CMK (cell line): Measurements from ENCODE around the gene ARMH2.
"Not testable (repeated sequence)": the region's sequence is repeated elsewhere in the genome, so short reads cannot be mapped to it uniquely, and the experiment has no call there.

Experiments
- DNase-seq: peaks from one replicate; pipeline ENCODE4 v3.0.0-alpha.2; 2010; ENCODE audit warnings: low read depth

ARMH2 gene

GRCh38 chr6:24818346-24818745, 19.6 kb upstream of the ARMH2 start:
- no peak for DNase-seq

DNA sequence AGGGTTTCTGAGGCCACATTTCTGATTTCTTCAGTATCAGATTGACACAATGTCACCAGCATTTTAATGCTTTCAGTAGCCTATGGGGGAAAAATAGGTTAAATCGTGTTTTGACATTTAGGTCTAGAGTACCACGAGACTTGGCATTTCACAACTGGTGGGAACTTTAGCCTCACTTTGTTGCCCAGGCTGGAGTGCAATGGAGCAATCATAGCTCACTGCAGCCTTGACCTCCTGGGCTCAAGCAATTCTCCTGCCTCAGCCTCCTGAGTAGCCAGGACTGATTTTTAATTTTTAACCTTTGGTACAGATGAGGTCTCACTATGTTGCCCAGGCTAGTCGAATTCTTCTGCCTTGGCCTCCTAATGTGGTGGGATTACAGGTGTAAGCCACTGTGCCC, 11.0 kb upstream of the ARMH2 start:
- no peak for DNase-seq

DNA sequence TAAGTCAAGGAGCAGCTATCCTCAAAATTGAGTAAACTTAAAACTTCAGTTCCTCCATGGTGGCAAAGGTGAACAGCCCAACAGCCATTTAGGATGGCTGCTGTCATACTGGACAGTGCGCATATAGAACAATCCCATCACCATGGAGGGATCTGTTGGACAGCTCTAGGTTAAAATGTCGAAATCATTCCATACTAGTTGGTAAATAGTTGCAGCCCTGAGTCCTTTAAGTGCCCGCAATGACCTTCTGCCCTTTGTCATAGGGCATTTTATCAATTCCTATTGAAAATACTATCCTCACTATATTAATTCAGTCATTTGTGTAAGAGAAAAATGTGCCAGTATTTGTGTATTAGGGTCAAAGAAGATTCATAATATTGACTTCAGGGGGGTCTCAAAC, 8.9 kb upstream of the ARMH2 start:
- DNase-seq = no peak

DNA sequence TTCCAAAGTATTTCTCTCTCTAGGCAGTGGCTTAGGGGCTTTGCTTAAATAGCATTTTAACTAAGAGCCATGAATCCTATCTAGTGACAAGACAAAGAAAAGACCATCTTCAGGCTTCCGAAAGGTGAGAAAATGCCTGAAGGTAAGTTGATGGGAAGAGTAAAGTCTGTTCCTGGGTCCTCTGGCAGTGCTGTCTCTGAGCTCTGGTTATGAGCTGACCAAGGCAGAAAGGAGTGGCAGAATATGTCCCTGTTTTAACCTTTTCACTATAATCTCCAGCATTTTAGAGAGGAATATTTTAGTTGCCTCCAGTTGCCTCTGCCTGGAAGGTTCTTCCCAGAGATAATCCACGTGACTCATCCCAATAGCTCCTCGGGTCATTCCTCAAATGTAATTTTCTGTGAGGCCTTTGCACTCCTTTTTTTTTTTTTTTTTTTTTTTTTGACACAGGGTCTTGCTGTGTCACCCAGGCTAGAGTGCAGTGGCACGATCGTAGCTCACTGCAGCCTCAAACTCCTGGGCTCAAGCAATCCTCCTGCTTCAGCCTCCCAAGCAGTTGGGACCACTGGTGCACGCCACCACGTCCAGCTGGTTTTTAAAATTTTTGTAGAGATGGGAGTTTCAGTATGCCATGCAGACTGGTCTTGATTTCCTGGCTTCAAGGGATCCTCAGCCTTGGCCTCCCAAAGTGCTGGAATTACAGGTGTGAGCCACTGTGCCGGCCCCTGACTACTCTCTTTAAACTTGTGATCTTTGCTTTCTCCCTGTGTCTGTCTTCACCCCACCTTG, 3.7 kb upstream of the ARMH2 start:
- DNase-seq = no peak

- no peak for DNase-seq
These were observed 811 bp upstream of the ARMH2 start for GRCh38 chr6:24799541-24799915.

- DNase-seq = no peak
These were observed 1.0 kb downstream of the ARMH2 start for GRCh38 chr6:24797596-24798216.

GRCh38 chr6:24796616-24797290, 2.0 kb downstream of the ARMH2 start:
- DNase-seq = no peak

GRCh38 chr6:24795106-24795505, 3.6 kb downstream of the ARMH2 start:
- no peak for DNase-seq

- no peak for DNase-seq
These were observed 10.6 kb downstream of the ARMH2 start for GRCh38 chr6:24788031-24788665.

GRCh38 chr6:24780206-24780605, 18.5 kb downstream of the ARMH2 start:
- no peak for DNase-seq

GRCh38 chr6:24779416-24780016, 19.2 kb downstream of the ARMH2 start:
- no peak for DNase-seq

GRCh38 chr6:24778878-24779277, 19.8 kb downstream of the ARMH2 start:
- DNase-seq = no peak

GRCh38 chr6:24778121-24778520, 20.6 kb downstream of the ARMH2 start:
- DNase-seq = no peak

- DNase-seq = no peak
These were observed 21.5 kb downstream of the ARMH2 start for GRCh38 chr6:24777227-24777626.

GRCh38 chr6:24775520-24776058, 23.1 kb downstream of the ARMH2 start:
- no peak for DNase-seq

GRCh38 chr6:24774696-24775519, 23.8 kb downstream of the ARMH2 start, which contains the start of gene GMNN:
Gene GMNN (plus strand): TSS chr6:24774937. CDS start chr6:24777247, 2,310 bp downstream.
- peak; percentile 93 for DNase-seq

GRCh38 chr6:24768361-24768760, 30.4 kb downstream of the ARMH2 start:
- no peak for DNase-seq

GRCh38 chr6:24766680-24767462, 31.8 kb downstream of the ARMH2 start:
- no peak for DNase-seq

DNA sequence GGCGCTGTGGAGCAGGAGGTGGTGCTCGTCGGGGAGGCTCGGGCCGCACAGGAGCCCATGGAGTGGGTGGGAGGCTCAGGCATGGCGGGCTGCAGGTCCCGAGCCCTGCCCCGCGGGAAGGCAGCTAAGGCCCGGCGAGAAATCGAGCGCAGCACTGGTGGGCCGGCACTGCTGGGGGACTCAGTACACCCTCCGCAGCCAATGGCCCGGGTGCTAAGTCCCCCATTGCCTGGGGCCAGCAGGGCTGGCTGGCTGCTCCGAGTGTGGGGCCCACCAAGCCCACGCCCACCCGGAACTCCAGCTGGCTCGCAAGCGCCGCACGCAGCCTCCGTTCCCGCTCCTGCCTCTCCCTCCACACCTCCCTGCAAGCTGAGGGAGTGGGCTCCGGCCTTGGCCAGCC, 32.7 kb downstream of the ARMH2 start:
- not testable (repeated sequence) for DNase-seq
